ENCODE measurements around the gene SYNGR3.

DNA sequence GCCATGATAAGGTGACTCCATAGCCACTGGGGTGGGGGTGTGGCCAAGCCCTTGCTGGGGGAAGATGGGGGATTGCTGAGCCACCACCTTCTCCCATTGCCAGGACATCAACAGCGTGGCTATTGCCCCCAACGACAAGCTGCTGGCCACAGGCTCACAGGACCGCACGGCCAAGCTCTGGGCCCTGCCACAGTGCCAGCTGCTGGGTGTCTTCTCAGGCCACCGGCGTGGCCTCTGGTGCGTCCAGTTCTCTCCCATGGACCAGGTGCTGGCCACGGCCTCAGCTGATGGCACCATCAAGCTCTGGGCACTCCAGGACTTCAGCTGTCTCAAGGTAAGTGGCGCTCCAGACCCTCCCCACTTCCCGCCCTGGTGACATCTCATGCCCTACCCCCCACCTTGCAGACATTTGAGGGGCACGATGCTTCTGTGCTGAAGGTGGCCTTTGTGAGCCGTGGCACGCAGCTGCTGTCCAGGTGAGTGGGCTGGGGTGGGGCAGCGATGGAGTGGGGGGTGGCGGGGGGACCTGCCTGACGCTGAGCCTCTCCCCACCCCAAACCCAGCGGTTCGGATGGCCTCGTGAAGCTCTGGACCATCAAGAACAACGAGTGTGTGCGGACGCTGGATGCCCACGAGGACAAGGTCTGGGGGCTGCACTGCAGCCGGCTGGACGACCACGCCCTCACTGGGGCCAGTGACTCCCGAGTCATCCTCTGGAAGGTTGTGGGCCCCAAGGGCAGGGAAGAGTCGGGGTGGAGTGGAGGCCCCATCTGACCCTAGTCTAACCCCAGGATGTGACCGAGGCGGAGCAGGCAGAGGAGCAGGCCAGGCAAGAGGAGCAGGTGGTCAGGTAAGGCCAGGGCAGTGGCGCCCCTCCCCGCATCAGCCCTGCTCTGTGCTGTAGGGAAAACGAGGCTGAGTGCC, 12.6 kb upstream of the SYNGR3 start:
- TF ChIP-seq, protein P1, sequence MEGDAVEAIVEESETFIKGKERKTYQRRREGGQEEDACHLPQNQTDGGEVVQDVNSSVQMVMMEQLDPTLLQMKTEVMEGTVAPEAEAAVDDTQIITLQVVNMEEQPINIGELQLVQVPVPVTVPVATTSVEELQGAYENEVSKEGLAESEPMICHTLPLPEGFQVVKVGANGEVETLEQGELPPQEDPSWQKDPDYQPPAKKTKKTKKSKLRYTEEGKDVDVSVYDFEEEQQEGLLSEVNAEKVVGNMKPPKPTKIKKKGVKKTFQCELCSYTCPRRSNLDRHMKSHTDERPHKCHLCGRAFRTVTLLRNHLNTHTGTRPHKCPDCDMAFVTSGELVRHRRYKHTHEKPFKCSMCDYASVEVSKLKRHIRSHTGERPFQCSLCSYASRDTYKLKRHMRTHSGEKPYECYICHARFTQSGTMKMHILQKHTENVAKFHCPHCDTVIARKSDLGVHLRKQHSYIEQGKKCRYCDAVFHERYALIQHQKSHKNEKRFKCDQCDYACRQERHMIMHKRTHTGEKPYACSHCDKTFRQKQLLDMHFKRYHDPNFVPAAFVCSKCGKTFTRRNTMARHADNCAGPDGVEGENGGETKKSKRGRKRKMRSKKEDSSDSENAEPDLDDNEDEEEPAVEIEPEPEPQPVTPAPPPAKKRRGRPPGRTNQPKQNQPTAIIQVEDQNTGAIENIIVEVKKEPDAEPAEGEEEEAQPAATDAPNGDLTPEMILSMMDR (IDR thresholded peaks at IDR 0.05) = no peak
- TF ChIP-seq EP300 (IDR thresholded peaks at IDR 0.05; ENCODE audit: low read depth) = no peak
